Aorta (tissue), 5 donors: Measurements from ENCODE around the gene NUP62. TPM values are rescaled to one million over a fixed set of nuclear protein-coding genes. Genes with fewer than 3 reads are reported as not detected.
"Not testable (repeated sequence)": the region's sequence is repeated elsewhere in the genome, so short reads cannot be mapped to it uniquely, and the experiment has no call there.

ENCODE experiments used
- ATAC-seq: fragments of 200-7000 bp; cut with Tn5 transposase; one replicate; pipeline ENCODE4 v1.9.1; 2022; ENCODE audit warnings: moderate library complexity; ENCODE audit not compliant: low FRiP score
- DNase-seq, 2 donors: peaks; one replicate each; pipeline ENCODE4 v3.0.0-alpha.2; 2020
- H3K27ac ChIP-seq, 2 donors: one replicate each; pipeline ENCODE4 v1.5.1; 2013; ENCODE audit warnings: low read length in 2 of 2, mild to moderate bottlenecking in 2 of 2, moderate library complexity in 2 of 2, control low read depth in 1 of 2, inconsistent platforms in 1 of 2, low read depth in 1 of 2
- H3K27me3 ChIP-seq, 2 donors: one replicate each; pipeline ENCODE4 v1.6.1; 2013; ENCODE audit warnings: control low read depth in 1 of 2, low read length in 1 of 2, mild to moderate bottlenecking in 1 of 2, moderate library complexity in 1 of 2; ENCODE audit not compliant: insufficient read depth in 2 of 2, control insufficient read depth in 1 of 2
- H3K36me3 ChIP-seq, 2 donors: one replicate each; pipeline ENCODE4 v1.6.1; 2013; ENCODE audit warnings: control low read depth in 1 of 2, low read length in 1 of 2, mild to moderate bottlenecking in 1 of 2; ENCODE audit not compliant: insufficient read depth in 2 of 2, control insufficient read depth in 1 of 2
- H3K4me1 ChIP-seq, 2 donors: one replicate each; pipeline ENCODE4 v1.6.1; 2013; ENCODE audit warnings: low read length in 2 of 2, control low read depth in 1 of 2, mild to moderate bottlenecking in 1 of 2, moderate library complexity in 1 of 2; ENCODE audit not compliant: insufficient read depth in 2 of 2, control insufficient read depth in 1 of 2
- H3K4me3 ChIP-seq, 2 donors: one replicate each; pipeline ENCODE4 v1.5.1; 2013; ENCODE audit warnings: low read length in 2 of 2, control low read depth in 1 of 2, mild to moderate bottlenecking in 1 of 2
- H3K9me3 ChIP-seq: one replicate; pipeline ENCODE4 v1.6.1; 2013; ENCODE audit warnings: mild to moderate bottlenecking, low read length; ENCODE audit not compliant: control insufficient read depth
- WGBS, 2 donors: extraction: QIAGEN DNeasy Blood & Tissue Kit; methylation state at CpG; one replicate each; pipeline ENCODE4 v1.1.7; 2013; 5-methylcytosine and 5-hydroxymethylcytosine counted together
- intact Hi-C, 2 donors: fragments of 100-400 bp; cut with DNase I; formaldehyde crosslinking; loops; one replicate each; pipeline versions ENCODE4 v1.14.2 to v1.15.0; 2022
- polyA plus RNA-seq, 2 donors: library from polyadenylated mRNA; stranded (reverse); fragments of 200-250 nt; gene quantifications; one replicate each; pipeline ENCODE4 v1.2.3, GENCODE V29; 2013
- total RNA-seq, 2 donors: library from RNA; stranded (reverse); fragmentation: NEBNext Ultra II Directional; extraction: Animal tissue kit (Norgen Biotek cat#: 25700); gene quantifications; one replicate each; pipeline ENCODE4 v1.2.1, GENCODE V29; 2021
- donor health status: healthy with polysubstance abuse.
- donor health status: Bipolar disorder and iron deficiency.
- donor health status: DM: no; HTN: no; CAD: no.
- donor health status: DM: no; HTN: no; CAD: no.
- donor health status: DM: yes; HTN: yes; CAD: no.

Gene NUP62
- total and polyA plus RNA-seq, 4 donors = 13.3 to 39.8 (median 22.5) TPM

GRCh38 chr19:49969355-49969754 lies 40.1 kb upstream of the NUP62 start:
- H3K4me1 ChIP-seq, H3K27ac ChIP-seq, H3K27me3 ChIP-seq, H3K9me3 ChIP-seq, H3K36me3 ChIP-seq, H3K4me3 ChIP-seq, intact Hi-C loops: not testable (repeated sequence)
- DNase-seq (peak in 1 of 2 donors; percentile 62), ATAC-seq (peak; percentile 46)
- WGBS, 2 donors = 24 to 25% methylated on average over 4 to 5 of the region's 9 CpGs

GRCh38 chr19:49968279-49968922 lies 39.1 kb upstream of the NUP62 start:
- Histone ChIP-seq H3K36me3 (no peaks in the 10 kb centered on the region), H3K27me3 (no peaks in the 10 kb centered on the region), H3K9me3 (no peaks in the 10 kb centered on the region), H3K27ac (no peak overlapping the region), H3K4me3 (no peak overlapping the region), H3K4me1 (no peaks in the 10 kb centered on the region)
- intact Hi-C loops = no loop called here
- DNase-seq = peak in 1 of 2 donors; percentile 46
- 79 to 84% methylated on average over 5 of the region's 5 CpGs for WGBS, 2 donors
- no peak for ATAC-seq

- H3K27me3 ChIP-seq, H3K36me3 ChIP-seq, H3K27ac ChIP-seq, intact Hi-C loops, H3K4me3 ChIP-seq, H3K9me3 ChIP-seq, DNase-seq, H3K4me1 ChIP-seq: not testable (repeated sequence)
- ATAC-seq = peak; percentile 19
- 67 to 73% methylated on average over 5 of the region's 10 CpGs for WGBS, 2 donors
Measured at GRCh38 chr19:49960980-49961379, 31.7 kb upstream of the NUP62 start, which contains the start of gene SIGLEC11. SIGLEC11 (minus strand) TSS chr19:49961172; CDS start chr19:49961081, 91 bp downstream.

- not testable (repeated sequence) for H3K27ac ChIP-seq, H3K4me1 ChIP-seq, H3K4me3 ChIP-seq, H3K36me3 ChIP-seq, H3K27me3 ChIP-seq, H3K9me3 ChIP-seq
- peak; percentile 8 for ATAC-seq
- WGBS, 2 donors = 31% methylated on average over 2 of the region's 12 CpGs; no CpG with 5 or more reads in 1 of the 2 donors
- intact Hi-C loops = loop anchor here in 1 of 2 donors (10.0 kb wide), 1 partner anchor 175 kb away; no protein-coding TSS in a partner anchor
- DNase-seq = peak in 1 of 2 donors; percentile 30
Measured at GRCh38 chr19:49959892-49960291, 30.6 kb upstream of the NUP62 start.

- H3K27me3 ChIP-seq, H3K4me1 ChIP-seq, H3K4me3 ChIP-seq, H3K9me3 ChIP-seq, H3K27ac ChIP-seq, ATAC-seq, H3K36me3 ChIP-seq: not testable (repeated sequence)
- DNase-seq = peak in 1 of 2 donors; percentile 68
- intact Hi-C loops = loop anchor here in 1 of 2 donors (10.0 kb wide), 1 partner anchor 176 kb away; no protein-coding TSS in a partner anchor
- 55 to 73% methylated on average over 13 of the region's 13 CpGs for WGBS, 2 donors
Measured at GRCh38 chr19:49958596-49958995, 29.3 kb upstream of the NUP62 start.

- not testable (repeated sequence) for H3K4me3 ChIP-seq, H3K4me1 ChIP-seq, H3K27ac ChIP-seq, H3K27me3 ChIP-seq, H3K36me3 ChIP-seq, H3K9me3 ChIP-seq, ATAC-seq
- peak in 1 of 2 donors; percentile 22 for DNase-seq
- intact Hi-C loops = loop anchor here in 1 of 2 donors (10.0 kb wide), 1 partner anchor 177 kb away; no protein-coding TSS in a partner anchor
- WGBS, 2 donors = 47 to 51% methylated on average over 8 to 9 of the region's 9 CpGs
Measured at GRCh38 chr19:49958144-49958543, 28.8 kb upstream of the NUP62 start.

- H3K27ac ChIP-seq = no peak overlapping the region
- no peak overlapping the region for H3K4me3 ChIP-seq
- intact Hi-C loops = loop anchor here in 1 of 2 donors (10.0 kb wide), 1 partner anchor 177 kb away; no protein-coding TSS in a partner anchor
- ATAC-seq (no peak), DNase-seq (peak in 1 of 2 donors; percentile 9)
- 88 to 89% methylated on average over 10 of the region's 10 CpGs for WGBS, 2 donors
- no peaks in the 10 kb centered on the region for H3K27me3 ChIP-seq
- no peaks in the 10 kb centered on the region for H3K36me3 ChIP-seq
- peaks cover 2 to 4% of the 10 kb centered on the region in 2 donors for H3K4me1 ChIP-seq
- H3K9me3 ChIP-seq = no peaks in the 10 kb centered on the region
Measured at GRCh38 chr19:49957262-49957915, 28.1 kb upstream of the NUP62 start.

GRCh38 chr19:49956115-49956495 lies 26.8 kb upstream of the NUP62 start:
- Histone ChIP-seq H3K27me3 (no peaks in the 10 kb centered on the region), H3K4me1 (peaks cover 2 to 4% of the 10 kb centered on the region in 2 donors), H3K27ac (no peak overlapping the region), H3K9me3 (no peaks in the 10 kb centered on the region), H3K4me3 (no peak overlapping the region), H3K36me3 (no peaks in the 10 kb centered on the region)
- WGBS, 2 donors = 84% methylated on average over 9 of the region's 9 CpGs
- DNase-seq = no peak
- ATAC-seq = no peak
- intact Hi-C loops = loop anchor here in 1 of 2 donors (10.0 kb wide), 1 partner anchor 179 kb away; no protein-coding TSS in a partner anchor
